ENCODE results near the gene CCL22.

DNA sequence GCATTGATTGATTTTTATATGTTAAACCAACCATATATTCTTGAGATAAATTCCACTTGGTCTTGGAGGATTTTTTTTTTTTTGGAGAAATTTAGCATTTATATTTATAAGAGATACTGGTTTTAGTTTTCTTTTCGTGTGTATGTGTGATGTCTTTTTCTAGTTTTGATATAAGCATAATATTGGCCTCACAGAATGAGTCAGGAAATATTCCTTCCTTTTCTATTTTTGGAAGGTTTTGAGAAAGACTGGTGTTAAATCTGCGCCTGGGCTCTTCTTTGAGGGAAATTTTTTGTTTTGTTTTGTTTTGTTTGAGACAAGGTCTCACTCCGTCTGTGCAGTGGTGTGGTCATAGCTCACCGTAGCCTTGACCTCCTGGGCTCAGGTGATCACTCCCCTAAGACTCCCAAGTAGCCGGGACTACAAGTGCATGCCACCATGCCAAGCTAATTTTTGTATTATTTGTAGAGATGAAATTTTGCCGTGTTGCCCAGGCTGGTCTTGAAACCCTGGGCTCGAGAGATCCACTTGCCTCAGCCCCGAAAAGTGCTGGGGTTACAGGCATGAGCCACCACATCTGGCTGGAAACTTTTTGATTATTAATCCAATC lies 28.8 kb upstream of the CCL22 start:
- TF ChIP-seq POLR2AphosphoS5 (IDR thresholded peaks at IDR 0.05; ENCODE audit: borderline replicate concordance, low read depth, low read length) (no peak), EZH2 (IDR thresholded peaks at IDR 0.05) (no peak), FOXP2 (optimal IDR thresholded peaks at IDR 0.05; ENCODE audit: control extremely low read depth, extremely low read length, insufficient read depth) (no peak)
